Uterus (tissue), 2 donors: ENCODE data around the gene BTBD9.
"Not testable (repeated sequence)": the region's sequence is repeated elsewhere in the genome, so short reads cannot be mapped to it uniquely, and the experiment has no call there.

Source experiments
- POLR2A ChIP-seq, 2 donors: fragments of 450-650 bp; IDR thresholded peaks; one replicate each; pipeline ENCODE4 v1.6.1; 2016; ENCODE audit warnings: antibody characterized with exemption in 2 of 2, mild to moderate bottlenecking in 1 of 2, moderate library complexity in 1 of 2
- TF ChIP-seq, protein P1 (sequence below), 4 experiments: fragments of 200-600 bp in 2 of 4; fragments of 450-650 bp in 2 of 4; sonication (generic) in 2 of 4; IDR thresholded peaks; one replicate each; pipeline ENCODE4 v1.5.1; 2016 to 2019; ENCODE audit warnings: antibody characterized with exemption in 4 of 4, mild to moderate bottlenecking in 2 of 4, moderate library complexity in 1 of 4

GRCh38 chr6:38618301-38618700 lies 21.4 kb downstream of the BTBD9 start:
- TF ChIP-seq, protein P1, sequence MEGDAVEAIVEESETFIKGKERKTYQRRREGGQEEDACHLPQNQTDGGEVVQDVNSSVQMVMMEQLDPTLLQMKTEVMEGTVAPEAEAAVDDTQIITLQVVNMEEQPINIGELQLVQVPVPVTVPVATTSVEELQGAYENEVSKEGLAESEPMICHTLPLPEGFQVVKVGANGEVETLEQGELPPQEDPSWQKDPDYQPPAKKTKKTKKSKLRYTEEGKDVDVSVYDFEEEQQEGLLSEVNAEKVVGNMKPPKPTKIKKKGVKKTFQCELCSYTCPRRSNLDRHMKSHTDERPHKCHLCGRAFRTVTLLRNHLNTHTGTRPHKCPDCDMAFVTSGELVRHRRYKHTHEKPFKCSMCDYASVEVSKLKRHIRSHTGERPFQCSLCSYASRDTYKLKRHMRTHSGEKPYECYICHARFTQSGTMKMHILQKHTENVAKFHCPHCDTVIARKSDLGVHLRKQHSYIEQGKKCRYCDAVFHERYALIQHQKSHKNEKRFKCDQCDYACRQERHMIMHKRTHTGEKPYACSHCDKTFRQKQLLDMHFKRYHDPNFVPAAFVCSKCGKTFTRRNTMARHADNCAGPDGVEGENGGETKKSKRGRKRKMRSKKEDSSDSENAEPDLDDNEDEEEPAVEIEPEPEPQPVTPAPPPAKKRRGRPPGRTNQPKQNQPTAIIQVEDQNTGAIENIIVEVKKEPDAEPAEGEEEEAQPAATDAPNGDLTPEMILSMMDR (IDR thresholded peaks at IDR 0.05), result not testable (repeated sequence)
- TF ChIP-seq POLR2A (IDR thresholded peaks at IDR 0.05), result not testable (repeated sequence)
